Fibroblast of villous mesenchyme (primary cell): ENCODE measurements around the gene MBNL1. TPM values are rescaled to one million over a fixed set of nuclear protein-coding genes. Genes with fewer than 3 reads are reported as not detected.

Experiments
- DNase-seq: peaks from one replicate; pipeline ENCODE4 v3.0.0-alpha.2; 2010; ENCODE audit warnings: low read depth
- H3K4me3 ChIP-seq: 2 replicates; pipeline ENCODE4 v1.5.1; 2011; ENCODE audit warnings: low read depth, mild to moderate bottlenecking, low read length
- total RNA-seq: library from RNA; depleted of rRNA; stranded (reverse); fragments of >200 nt; gene quantifications from 2 replicates; pipeline ENCODE4 v1.2.3, GENCODE V29; 2012
- TF ChIP-seq, protein P1 (sequence below): IDR thresholded peaks from 2 replicates; pipeline ENCODE4 v1.5.1; 2012; ENCODE audit warnings: low read depth, mild to moderate bottlenecking, low read length; ENCODE audit not compliant: insufficient read depth

The MBNL1 gene
- total RNA-seq, 1 donor = 440 TPM

DNA sequence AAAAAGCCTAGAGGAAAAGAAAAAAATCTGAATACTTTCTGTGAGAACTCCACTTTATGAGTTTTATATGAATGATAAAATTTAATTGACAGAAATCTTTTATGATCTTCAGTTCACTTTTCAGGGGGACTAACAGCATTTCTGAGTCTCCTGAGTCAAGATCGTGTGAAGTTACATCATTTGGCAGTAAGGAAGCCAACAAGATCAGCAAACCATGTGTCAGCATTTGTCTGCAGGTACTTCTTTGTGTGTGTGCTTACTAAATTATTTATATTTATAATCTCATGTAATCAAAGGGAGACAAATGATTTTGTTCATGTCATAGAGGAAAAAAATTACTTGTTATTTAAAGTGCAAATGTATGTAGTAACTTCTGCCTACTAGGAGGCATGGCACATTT, 217.6 kb downstream of the MBNL1 start:
- H3K4me3 ChIP-seq = no peak overlapping the region
- TF ChIP-seq, protein P1, sequence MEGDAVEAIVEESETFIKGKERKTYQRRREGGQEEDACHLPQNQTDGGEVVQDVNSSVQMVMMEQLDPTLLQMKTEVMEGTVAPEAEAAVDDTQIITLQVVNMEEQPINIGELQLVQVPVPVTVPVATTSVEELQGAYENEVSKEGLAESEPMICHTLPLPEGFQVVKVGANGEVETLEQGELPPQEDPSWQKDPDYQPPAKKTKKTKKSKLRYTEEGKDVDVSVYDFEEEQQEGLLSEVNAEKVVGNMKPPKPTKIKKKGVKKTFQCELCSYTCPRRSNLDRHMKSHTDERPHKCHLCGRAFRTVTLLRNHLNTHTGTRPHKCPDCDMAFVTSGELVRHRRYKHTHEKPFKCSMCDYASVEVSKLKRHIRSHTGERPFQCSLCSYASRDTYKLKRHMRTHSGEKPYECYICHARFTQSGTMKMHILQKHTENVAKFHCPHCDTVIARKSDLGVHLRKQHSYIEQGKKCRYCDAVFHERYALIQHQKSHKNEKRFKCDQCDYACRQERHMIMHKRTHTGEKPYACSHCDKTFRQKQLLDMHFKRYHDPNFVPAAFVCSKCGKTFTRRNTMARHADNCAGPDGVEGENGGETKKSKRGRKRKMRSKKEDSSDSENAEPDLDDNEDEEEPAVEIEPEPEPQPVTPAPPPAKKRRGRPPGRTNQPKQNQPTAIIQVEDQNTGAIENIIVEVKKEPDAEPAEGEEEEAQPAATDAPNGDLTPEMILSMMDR = no peak
- no peak for DNase-seq

DNA sequence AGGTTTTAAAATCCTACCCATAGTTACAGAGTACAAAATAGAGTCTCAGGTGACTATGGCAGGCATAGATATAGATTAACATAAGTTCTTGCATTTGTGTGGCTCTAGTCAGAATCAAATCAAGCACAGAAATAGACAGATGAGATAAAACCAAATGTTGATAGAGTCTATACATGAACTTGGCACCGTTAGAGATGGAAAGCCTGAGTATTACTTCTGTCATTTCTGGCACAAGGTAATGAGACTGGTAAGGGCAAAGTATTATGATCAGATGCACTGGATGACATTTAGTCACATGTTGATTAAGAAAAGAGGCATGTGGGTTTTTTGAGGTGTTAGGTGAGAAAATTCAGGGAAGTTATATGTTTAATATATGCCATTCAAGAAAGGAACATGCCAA, 219.7 kb downstream of the MBNL1 start:
- TF ChIP-seq, protein P1 = no peak
- H3K4me3 ChIP-seq = no peak overlapping the region
- no peak for DNase-seq

DNA sequence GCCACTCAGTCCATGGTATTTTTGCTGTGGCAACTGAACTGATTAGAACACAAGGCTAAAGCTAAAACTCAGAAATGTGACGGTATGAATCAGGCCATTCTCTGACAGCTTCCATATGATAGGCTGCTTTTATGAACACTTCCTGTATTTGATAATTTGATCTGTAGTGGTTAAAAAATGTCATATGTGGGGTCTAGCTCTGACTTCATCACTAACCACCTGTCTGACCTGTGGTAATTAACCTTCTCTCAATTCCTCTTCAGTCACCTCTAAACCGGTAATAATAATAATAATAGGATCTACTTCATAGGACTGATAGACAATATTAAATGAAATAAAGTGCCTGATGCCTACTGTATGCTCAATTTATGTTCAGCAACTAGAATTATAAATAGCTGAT, 223.2 kb downstream of the MBNL1 start:
- TF ChIP-seq, protein P1 = no peak
- no peak for DNase-seq
- H3K4me3 ChIP-seq = no peak overlapping the region

DNA sequence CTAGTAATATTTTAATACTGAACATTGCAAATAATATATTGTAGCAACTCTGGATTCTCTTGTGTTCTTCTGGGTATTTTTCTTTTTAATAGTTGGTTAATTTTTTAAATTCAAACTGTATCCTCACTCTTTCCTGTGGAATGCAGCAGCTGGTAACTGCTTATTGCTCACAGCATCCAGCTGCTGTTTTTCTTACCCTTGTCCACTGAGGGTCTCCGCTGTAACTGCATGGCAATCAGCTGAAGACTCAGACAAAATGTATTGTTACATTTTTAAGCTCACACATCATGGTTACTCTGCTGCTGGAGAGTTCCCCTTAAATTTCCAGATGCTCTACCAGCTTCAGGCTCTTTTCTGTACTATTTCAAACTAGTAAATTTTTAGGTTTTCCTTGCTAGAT, 227.6 kb downstream of the MBNL1 start:
- H3K4me3 ChIP-seq = no peak overlapping the region
- TF ChIP-seq, protein P1 = no peak
- no peak for DNase-seq

DNA sequence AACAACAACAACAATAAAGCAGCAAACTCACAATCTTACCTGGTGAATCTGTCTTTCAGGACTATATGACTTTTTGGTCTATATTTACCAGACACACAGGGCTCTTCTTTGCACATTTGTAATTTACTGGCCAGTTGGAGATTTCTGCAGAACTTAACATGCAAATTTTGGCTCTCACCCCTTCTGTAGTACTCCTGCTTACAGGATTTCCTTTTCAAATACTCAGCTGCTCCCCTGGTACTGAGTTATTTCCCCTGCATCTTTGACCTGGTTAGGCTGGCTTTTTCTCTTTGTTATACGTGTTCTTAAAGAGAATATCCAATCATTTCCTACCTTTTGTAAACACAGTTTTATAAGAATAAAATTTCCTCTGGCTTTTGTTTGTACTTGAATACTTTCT, 228.0 kb downstream of the MBNL1 start:
- no peak for DNase-seq

DNA sequence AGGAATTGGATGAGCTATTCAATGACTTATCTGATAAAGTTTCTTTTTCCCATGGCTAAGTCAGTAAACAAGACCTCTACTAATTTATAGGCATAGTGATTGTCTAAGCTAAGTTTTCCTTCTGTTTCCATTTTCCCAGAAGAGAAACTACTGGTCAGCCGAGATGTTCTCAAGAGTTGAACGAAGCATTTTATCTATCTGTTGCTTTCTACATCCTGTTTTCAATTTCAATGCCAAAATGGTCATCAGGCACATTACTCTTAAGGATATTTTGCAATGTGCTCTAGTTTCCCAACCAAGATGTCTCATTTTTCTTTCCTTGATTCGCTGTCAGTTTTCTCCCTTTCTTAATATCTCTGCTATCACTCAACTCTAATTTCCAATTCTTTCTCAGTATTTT, 228.7 kb downstream of the MBNL1 start:
- TF ChIP-seq, protein P1 = no peak
- H3K4me3 ChIP-seq = no peak overlapping the region

More for the DNA sequence above, 228.0 kb downstream of the MBNL1 start:
- no peak overlapping the region for H3K4me3 ChIP-seq
- TF ChIP-seq, protein P1 = no peak

DNA sequence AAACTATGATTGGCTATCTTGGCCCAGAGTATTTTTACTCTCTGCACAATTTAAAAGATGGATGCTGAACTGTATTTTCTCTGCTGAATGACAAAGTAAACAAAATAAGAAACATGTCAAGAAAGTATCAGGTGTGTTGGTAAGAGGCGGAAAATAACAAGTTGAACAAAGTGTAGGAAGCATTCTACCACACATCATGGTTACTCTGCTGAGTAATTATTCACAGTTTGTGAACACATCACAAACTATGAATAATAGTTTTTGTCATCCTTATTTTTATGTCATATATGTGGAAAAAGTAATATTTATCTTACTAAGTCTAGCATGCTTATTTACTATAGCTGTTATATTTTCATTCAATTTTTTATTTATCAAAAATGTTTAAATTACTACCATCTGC, 229.2 kb downstream of the MBNL1 start:
- H3K4me3 ChIP-seq = no peak overlapping the region
- DNase-seq = no peak
- TF ChIP-seq, protein P1 = no peak

More for the DNA sequence above, 228.7 kb downstream of the MBNL1 start:
- peak; percentile 93 for DNase-seq
